Neural progenitor cell (in vitro differentiated cells): ENCODE measurements around the gene RNF4. TPM values are rescaled to one million over a fixed set of nuclear protein-coding genes. Genes with fewer than 3 reads are reported as not detected.

ENCODE experiments used
- DNase-seq: peaks from one replicate; pipeline ENCODE4 v3.0.0-alpha.2; 2016; ENCODE audit warnings: low spot score
- H2AFZ ChIP-seq: fragments of 200-600 bp; sonication (generic); replicated peaks from 2 replicates; pipeline ENCODE4 v1.6.1; 2016; ENCODE audit warnings: antibody characterized with exemption
- H3F3A ChIP-seq: fragments of 200-600 bp; sonication (generic); 2 replicates; pipeline ENCODE4 v1.6.1; 2016; ENCODE audit warnings: antibody characterized with exemption, low read depth
- H3K27ac ChIP-seq: fragments of 200-600 bp; sonication (generic); 2 replicates; pipeline ENCODE4 v1.5.1; 2016; ENCODE audit warnings: mild to moderate bottlenecking
- H3K27me3 ChIP-seq: fragments of 200-600 bp; sonication (generic); 2 replicates; pipeline ENCODE4 v1.6.1; 2016; ENCODE audit warnings: mild to moderate bottlenecking, moderate library complexity
- H3K36me3 ChIP-seq: fragments of 200-600 bp; sonication (generic); 2 replicates; pipeline ENCODE4 v1.5.1; 2016
- H3K4me1 ChIP-seq: fragments of 200-600 bp; sonication (generic); 2 replicates; pipeline ENCODE4 v1.6.1; 2016; ENCODE audit warnings: mixed run types
- H3K4me2 ChIP-seq: fragments of 200-600 bp; sonication (generic); 2 replicates; pipeline ENCODE4 v1.6.1; 2016
- H3K4me3 ChIP-seq: fragments of 200-600 bp; sonication (generic); 2 replicates; pipeline ENCODE4 v1.5.1; 2016
- H3K79me2 ChIP-seq: fragments of 200-600 bp; sonication (generic); 2 replicates; pipeline ENCODE4 v1.6.1; 2016; ENCODE audit warnings: low read depth
- H3K9ac ChIP-seq: fragments of 200-600 bp; sonication (generic); 2 replicates; pipeline ENCODE4 v1.6.1; 2016
- H3K9me3 ChIP-seq: fragments of 200-600 bp; sonication (generic); 2 replicates; pipeline ENCODE4 v1.5.1; 2016; ENCODE audit warnings: low read depth
- H4K20me1 ChIP-seq: fragments of 200-600 bp; sonication (generic); 2 replicates; pipeline ENCODE4 v1.6.1; 2016; ENCODE audit warnings: low read depth
- H3K27ac Mint-ChIP-seq: 3 replicates; pipeline ENCODE4 v1.8.0; 2021; ENCODE audit warnings: mixed read lengths
- H3K27me3 Mint-ChIP-seq: 2 replicates; pipeline ENCODE4 v1.8.0; 2022; ENCODE audit warnings: low read depth, mild to moderate bottlenecking, inconsistent platforms, moderate library complexity, mixed read lengths; ENCODE audit not compliant: insufficient read depth
- H3K36me3 Mint-ChIP-seq: 3 replicates; pipeline ENCODE4 v1.8.0; 2021; ENCODE audit warnings: mixed read lengths
- H3K4me1 Mint-ChIP-seq: 3 replicates; pipeline ENCODE4 v1.8.0; 2021; ENCODE audit warnings: mixed read lengths
- H3K4me3 Mint-ChIP-seq: 3 replicates; pipeline ENCODE4 v1.8.0; 2021; ENCODE audit warnings: mild to moderate bottlenecking, moderate library complexity, mixed read lengths
- H3K9me3 Mint-ChIP-seq: 3 replicates; pipeline ENCODE4 v1.8.0; 2020; ENCODE audit warnings: mixed read lengths
- EZH2 ChIP-seq: fragments of 200-600 bp; sonication (generic); IDR thresholded peaks from 2 replicates; pipeline ENCODE4 v1.6.1; 2017; ENCODE audit warnings: antibody characterized with exemption, mild to moderate bottlenecking, moderate library complexity
- EZH2phosphoT487 ChIP-seq: fragments of 200-600 bp; sonication (generic); IDR thresholded peaks from 2 replicates; pipeline ENCODE4 v1.6.1; 2017; ENCODE audit warnings: antibody characterized with exemption
- total RNA-seq: library from RNA; depleted of rRNA; stranded (reverse); fragments of >200 nt; gene quantifications from 2 replicates; pipeline ENCODE4 v1.2.3, GENCODE V29; 2015; ENCODE audit warnings: low replicate concordance
- TF ChIP-seq, protein P1 (sequence below): fragments of 200-600 bp; sonication (generic); IDR thresholded peaks from 2 replicates; pipeline ENCODE4 v1.5.1; 2017; ENCODE audit warnings: antibody characterized with exemption, mild to moderate bottlenecking

Gene RNF4
- total RNA-seq: 73.8 and 96.4 TPM in 2 replicates

DNA sequence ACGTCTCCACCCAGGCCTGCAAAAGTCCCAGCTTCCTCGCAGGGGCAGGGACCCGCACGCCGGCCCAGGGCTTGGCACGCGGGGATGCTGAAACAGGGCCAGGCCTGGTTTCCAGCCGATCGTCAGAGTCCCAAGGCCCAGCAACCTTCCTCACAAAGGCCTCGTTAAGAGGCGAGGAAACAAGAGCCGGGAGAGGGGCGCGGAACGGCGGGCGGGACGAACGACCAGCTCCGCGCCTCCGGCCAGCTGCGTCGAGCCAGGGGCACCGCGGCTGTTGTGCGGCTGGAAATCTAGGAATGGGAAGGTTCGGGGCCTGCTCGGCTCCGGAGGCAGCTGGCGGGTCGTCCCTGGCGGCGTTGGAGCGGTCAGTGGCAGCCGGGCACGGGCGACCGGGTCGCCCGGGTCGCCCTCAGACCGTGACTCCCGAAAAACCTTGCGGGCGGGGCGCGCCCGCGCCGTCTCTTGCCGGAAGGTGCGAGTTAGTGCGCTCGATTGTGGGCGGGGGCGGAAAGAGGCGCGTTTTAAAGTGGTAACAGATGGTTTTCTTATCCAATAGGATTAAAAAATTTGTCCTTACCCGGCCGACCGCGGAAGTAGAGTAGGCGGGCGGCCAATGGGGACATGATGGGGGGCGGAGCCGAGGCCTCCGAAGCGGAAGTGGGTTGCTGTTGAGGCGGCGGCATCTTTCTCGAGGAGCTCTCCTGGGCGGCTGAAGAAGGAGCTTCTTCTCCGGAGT is at the start of gene RNF4:
TSS of gene RNF4 (plus strand) at position 651 of the 736 bp plus-strand sequence. CDS start 21,388 bp downstream, outside the sequence.
- DNase-seq: peak; percentile 98
- H3K27ac ChIP-seq: peak within 1 kb of the TSS; percentile 78
- H3K27ac Mint-ChIP-seq: peak within 1 kb of the TSS; percentile 91
- H3K79me2 ChIP-seq: peaks cover 69% of the 10 kb centered on the region
- H3K4me1 ChIP-seq: peaks cover 8% of the 10 kb centered on the region
- H3K4me3 Mint-ChIP-seq: peak within 1 kb of the TSS; percentile 96
- peaks cover 11% of the 10 kb centered on the region for H3K9me3 Mint-ChIP-seq
- peaks cover 4% of the 10 kb centered on the region for H3K27me3 ChIP-seq
- peaks cover 36% of the 10 kb centered on the region for H4K20me1 ChIP-seq
- peak within 1 kb of the TSS; percentile 69 for H2AFZ ChIP-seq
- peaks cover 33% of the 10 kb centered on the region for H3K36me3 Mint-ChIP-seq
- H3K27me3 Mint-ChIP-seq: peaks cover 9% of the 10 kb centered on the region
- H3K4me1 Mint-ChIP-seq: peaks cover 25% of the 10 kb centered on the region
- H3K36me3 ChIP-seq: peaks cover 16% of the 10 kb centered on the region
- no peaks in the 10 kb centered on the region for H3K9me3 ChIP-seq
- H3K4me2 ChIP-seq: peak within 1 kb of the TSS; percentile 99
- H3K4me3 ChIP-seq: peak within 1 kb of the TSS; percentile 84
- TF ChIP-seq EZH2: peak; percentile 34
- TF ChIP-seq, protein P1, sequence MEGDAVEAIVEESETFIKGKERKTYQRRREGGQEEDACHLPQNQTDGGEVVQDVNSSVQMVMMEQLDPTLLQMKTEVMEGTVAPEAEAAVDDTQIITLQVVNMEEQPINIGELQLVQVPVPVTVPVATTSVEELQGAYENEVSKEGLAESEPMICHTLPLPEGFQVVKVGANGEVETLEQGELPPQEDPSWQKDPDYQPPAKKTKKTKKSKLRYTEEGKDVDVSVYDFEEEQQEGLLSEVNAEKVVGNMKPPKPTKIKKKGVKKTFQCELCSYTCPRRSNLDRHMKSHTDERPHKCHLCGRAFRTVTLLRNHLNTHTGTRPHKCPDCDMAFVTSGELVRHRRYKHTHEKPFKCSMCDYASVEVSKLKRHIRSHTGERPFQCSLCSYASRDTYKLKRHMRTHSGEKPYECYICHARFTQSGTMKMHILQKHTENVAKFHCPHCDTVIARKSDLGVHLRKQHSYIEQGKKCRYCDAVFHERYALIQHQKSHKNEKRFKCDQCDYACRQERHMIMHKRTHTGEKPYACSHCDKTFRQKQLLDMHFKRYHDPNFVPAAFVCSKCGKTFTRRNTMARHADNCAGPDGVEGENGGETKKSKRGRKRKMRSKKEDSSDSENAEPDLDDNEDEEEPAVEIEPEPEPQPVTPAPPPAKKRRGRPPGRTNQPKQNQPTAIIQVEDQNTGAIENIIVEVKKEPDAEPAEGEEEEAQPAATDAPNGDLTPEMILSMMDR: no peak
- peak within 1 kb of the TSS; percentile 88 for H3K9ac ChIP-seq
- H3F3A ChIP-seq: peaks cover 35% of the 10 kb centered on the region

- Mint-ChIP-seq H3K4me1 (peaks cover 12% of the 10 kb centered on the region), H3K36me3 (no peaks in the 10 kb centered on the region), H3K4me3 (peak overlapping the region; percentile 79), H3K27me3 (peaks cover 57% of the 10 kb centered on the region), H3K9me3 (no peaks in the 10 kb centered on the region), H3K27ac (no peak overlapping the region)
- TF ChIP-seq, protein P1: no peak
- TF ChIP-seq EZH2 (no peak), EZH2phosphoT487 (no peak)
- peaks cover 9% of the 10 kb centered on the region for H3K4me1 ChIP-seq
- H3K9ac ChIP-seq: no peak overlapping the region
- H3K4me2 ChIP-seq: no peak overlapping the region
- no peak for DNase-seq
- peaks cover 32% of the 10 kb centered on the region for H4K20me1 ChIP-seq
- H3K36me3 ChIP-seq: no peaks in the 10 kb centered on the region
- peaks cover 77% of the 10 kb centered on the region for H3K27me3 ChIP-seq
- no peak overlapping the region for H2AFZ ChIP-seq
- peaks cover 21% of the 10 kb centered on the region for H3F3A ChIP-seq
- H3K9me3 ChIP-seq: no peaks in the 10 kb centered on the region
- H3K4me3 ChIP-seq: no peak overlapping the region
- H3K79me2 ChIP-seq: no peaks in the 10 kb centered on the region
- H3K27ac ChIP-seq: no peak overlapping the region
Observed at GRCh38 chr4:2419814-2420213, 49.1 kb upstream of the RNF4 start.

- peaks cover 56% of the 10 kb centered on the region for H3K27me3 ChIP-seq
- TF ChIP-seq, protein P1: no peak
- TF ChIP-seq EZH2 (no peak), EZH2phosphoT487 (no peak)
Observed at GRCh38 chr4:2421928-2422327, 47.0 kb upstream of the RNF4 start.

More at GRCh38 chr4:2421928-2422327, 47.0 kb upstream of the RNF4 start:
- no peak overlapping the region for H3K4me2 ChIP-seq
- Mint-ChIP-seq H3K4me1 (peaks cover 7% of the 10 kb centered on the region), H3K27me3 (peaks cover 40% of the 10 kb centered on the region), H3K9me3 (no peaks in the 10 kb centered on the region), H3K36me3 (no peaks in the 10 kb centered on the region), H3K27ac (no peak overlapping the region), H3K4me3 (no peak overlapping the region)
- H3K9me3 ChIP-seq: no peaks in the 10 kb centered on the region
- no peak overlapping the region for H3K4me3 ChIP-seq
- no peak overlapping the region for H2AFZ ChIP-seq
- peaks cover 1% of the 10 kb centered on the region for H3K4me1 ChIP-seq
- no peak for DNase-seq
- peaks cover 17% of the 10 kb centered on the region for H4K20me1 ChIP-seq
- H3F3A ChIP-seq: peaks cover 8% of the 10 kb centered on the region
- H3K36me3 ChIP-seq: no peaks in the 10 kb centered on the region
- no peak overlapping the region for H3K9ac ChIP-seq
- H3K79me2 ChIP-seq: no peaks in the 10 kb centered on the region
- H3K27ac ChIP-seq: no peak overlapping the region
